ENCODE measurements around the gene LYSMD4.

LYSMD4 gene

GRCh38 chr15:99704444-99704838, 28.8 kb downstream of the LYSMD4 start:
- DNase-seq = no peak

DNA sequence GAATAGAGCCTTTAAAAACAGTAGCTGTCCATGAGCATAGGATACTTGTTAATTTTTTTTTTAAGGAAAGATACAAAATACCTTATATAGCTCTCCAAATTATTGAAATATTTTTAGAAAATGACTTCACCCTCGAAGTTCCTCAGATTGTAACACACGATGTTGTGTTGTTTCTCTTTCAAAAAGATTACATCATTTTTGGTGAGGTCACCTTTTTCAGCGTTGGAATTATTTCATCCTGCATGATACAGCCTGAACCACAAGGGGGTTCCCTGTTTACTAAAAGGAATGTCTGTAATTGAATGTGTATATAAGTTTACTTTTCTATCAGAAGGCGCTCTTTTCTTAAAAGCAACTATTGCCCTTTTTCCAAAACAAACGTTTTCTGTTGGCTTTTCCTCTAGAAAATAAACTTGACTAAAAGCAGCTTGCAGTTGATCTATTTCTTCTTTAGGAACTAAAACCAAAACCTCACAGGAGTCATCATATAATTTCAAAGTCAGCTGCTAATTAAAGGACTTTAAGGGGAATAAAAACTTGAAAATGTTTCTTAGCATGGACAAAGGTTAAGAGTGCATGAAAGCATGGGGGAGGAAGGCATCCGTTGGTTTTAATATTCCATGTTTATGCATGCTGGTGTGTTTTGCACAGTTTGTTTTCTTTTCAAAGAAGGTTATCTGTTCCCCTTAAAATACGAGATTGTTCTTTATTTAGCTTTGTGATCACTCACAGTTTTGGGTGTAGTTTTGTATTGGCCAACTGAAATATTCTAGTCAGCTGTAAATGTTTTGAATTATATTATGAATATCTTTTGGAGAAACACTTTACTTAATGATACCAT, 29.4 kb downstream of the LYSMD4 start:
- DNase-seq = no peak

- no peak for DNase-seq
Observed at GRCh38 chr15:99702895-99703602, 30.2 kb downstream of the LYSMD4 start.

- no peak for DNase-seq
Observed at GRCh38 chr15:99696096-99696495, 37.1 kb downstream of the LYSMD4 start.

DNA sequence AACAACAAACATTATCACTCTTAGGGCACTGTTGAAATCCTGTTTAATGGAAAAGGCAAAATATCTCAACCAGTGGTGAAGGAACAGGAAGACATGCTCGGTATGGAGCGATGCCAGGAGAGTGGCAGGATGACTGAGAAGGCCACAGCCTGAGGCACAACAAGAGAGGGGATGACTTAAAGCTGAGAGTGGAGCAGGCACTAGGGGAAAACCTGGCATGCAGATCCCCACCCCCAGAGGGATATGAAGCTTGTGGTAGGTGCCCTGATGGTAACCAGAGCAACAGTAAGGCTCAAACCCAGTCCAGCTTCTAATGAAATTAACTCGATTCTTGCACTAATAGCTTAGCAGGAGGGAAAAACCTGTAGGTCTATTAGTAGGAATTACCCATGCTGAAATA, 40.4 kb downstream of the LYSMD4 start:
- DNase-seq = no peak

GRCh38 chr15:99686290-99686689, 46.9 kb downstream of the LYSMD4 start:
- DNase-seq = no peak

DNA sequence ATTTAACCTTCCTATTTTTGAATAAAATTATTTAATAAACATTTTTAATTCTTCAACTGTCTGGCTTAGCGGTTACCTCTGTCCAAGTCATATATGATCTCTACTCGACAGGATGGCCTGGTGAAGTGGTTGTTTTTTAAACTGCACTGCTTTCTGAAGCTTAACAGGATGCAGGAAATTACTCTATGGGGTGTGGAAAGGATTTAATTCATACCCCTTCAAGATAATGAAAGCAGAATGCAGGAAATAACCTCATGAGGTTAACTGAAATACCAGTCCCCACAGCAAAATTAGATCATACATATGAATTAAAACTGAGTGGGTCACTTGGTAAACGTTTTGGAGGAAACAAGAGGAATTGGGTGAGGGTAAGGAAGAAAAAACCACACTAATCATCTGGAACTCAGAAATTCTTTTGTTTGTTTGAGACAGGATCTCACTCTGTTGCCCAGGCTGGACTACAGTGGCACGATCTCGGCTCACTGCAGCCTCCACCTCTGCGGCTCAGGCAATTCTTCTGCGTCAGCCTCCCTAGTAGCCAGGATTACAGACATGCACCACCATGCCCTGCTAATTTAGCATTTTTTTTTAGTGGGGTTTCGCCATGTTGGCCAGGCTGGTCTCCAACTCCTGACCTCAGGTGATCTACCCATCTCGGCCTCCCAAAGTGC, 50.1 kb downstream of the LYSMD4 start:
- DNase-seq = no peak

DNA sequence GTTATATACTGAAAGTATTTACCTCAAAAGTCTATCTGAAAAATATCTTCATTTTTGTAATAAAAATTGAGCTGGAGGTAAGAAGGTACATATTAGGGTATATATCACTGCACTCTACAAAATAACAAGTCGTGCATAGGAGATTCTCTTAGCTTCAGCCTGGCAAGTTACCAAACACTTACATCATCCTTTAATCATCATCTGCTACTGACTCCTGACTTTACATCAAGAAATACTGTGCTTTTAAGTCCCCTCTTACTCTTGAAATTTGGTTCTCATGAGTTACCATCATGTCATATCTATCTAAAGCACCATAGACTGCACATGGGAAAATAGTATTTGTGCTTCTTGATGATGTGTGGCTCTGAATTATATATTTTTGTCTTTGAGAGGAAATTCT, 50.8 kb downstream of the LYSMD4 start:
- no peak for DNase-seq

DNA sequence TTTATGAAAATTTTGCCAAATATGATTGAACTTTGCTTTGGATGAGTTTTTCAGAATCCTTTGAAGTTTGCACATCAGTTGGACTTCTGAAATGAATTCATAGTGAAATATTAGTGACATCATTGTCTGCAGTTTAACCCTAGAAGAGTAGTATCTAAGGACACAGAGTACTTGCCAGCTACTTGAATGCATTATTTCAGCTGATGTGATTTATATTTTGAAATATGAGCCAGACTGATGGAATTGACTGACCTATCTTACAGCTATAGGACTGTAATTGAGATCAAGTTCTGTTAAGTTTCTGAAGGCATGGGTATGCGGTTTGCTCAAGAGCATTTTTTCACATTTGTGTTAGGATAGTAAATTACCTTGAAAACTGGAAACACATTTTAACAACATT, 51.2 kb downstream of the LYSMD4 start:
- DNase-seq = no peak

- no peak for DNase-seq
Observed at GRCh38 chr15:99680276-99680675, 53.0 kb downstream of the LYSMD4 start.

GRCh38 chr15:99677540-99678134, 55.6 kb downstream of the LYSMD4 start:
- no peak for DNase-seq
